Tibial artery (tissue), 4 donors: Measurements from ENCODE around the gene MYH16.
A peak's percentile ranks its signal among the peaks of the same experiment; 100 is the strongest.
"Not testable (repeated sequence)": the region's sequence is repeated elsewhere in the genome, so short reads cannot be mapped to it uniquely, and the experiment has no call there.

Experiments
- DNase-seq, 2 donors: peaks; one replicate each; pipeline ENCODE4 v3.0.0-alpha.2; 2019
- H3K27ac ChIP-seq, 2 donors: fragments of 200-600 bp; sonication (generic) in 1 of 2; 1 replicate in 1 of 2; 2 replicates in 1 of 2; pipeline ENCODE4 v1.5.1; 2018 to 2019; ENCODE audit warnings: mild to moderate bottlenecking in 1 of 2
- H3K27me3 ChIP-seq, 2 donors: fragments of 200-600 bp; sonication (generic) in 1 of 2; one replicate each; pipeline versions ENCODE4 v1.5.1 to v1.6.0; 2016 to 2019
- H3K36me3 ChIP-seq, 3 donors: fragments of 200-600 bp; sonication (generic) in 2 of 3; one replicate each; pipeline ENCODE4 v1.5.1; 2016 to 2019; ENCODE audit warnings: mild to moderate bottlenecking in 2 of 3
- H3K4me1 ChIP-seq, 4 donors: fragments of 200-600 bp; sonication (generic) in 2 of 4; 1 replicate in 3 of 4; 2 replicates in 1 of 4; pipeline ENCODE4 v1.5.1; 2016 to 2019
- H3K4me3 ChIP-seq, 2 donors: fragments of 200-600 bp; sonication (generic) in 1 of 2; 1 replicate in 1 of 2; 2 replicates in 1 of 2; pipeline ENCODE4 v1.5.1; 2018 to 2019; ENCODE audit warnings: mild to moderate bottlenecking in 2 of 2
- H3K9me3 ChIP-seq, 3 donors: fragments of 200-600 bp; sonication (generic) in 1 of 3; one replicate each; pipeline ENCODE4 v1.5.1; 2016 to 2019
- intact Hi-C: fragments of 100-400 bp; cut with DNase I; formaldehyde crosslinking; loops from one replicate; pipeline ENCODE4 v1.15.0; 2023; ENCODE audit warnings: low total_unique reads
- TF ChIP-seq, protein P1 (sequence below), 2 experiments: fragments of 200-600 bp in 1 of 2; fragments of 450-650 bp in 1 of 2; IDR thresholded peaks; one replicate each; pipeline ENCODE4 v1.5.1; 2017 to 2019; ENCODE audit warnings: antibody characterized with exemption in 2 of 2, mild to moderate bottlenecking in 1 of 2, moderate library complexity in 1 of 2

MYH16 gene

DNA sequence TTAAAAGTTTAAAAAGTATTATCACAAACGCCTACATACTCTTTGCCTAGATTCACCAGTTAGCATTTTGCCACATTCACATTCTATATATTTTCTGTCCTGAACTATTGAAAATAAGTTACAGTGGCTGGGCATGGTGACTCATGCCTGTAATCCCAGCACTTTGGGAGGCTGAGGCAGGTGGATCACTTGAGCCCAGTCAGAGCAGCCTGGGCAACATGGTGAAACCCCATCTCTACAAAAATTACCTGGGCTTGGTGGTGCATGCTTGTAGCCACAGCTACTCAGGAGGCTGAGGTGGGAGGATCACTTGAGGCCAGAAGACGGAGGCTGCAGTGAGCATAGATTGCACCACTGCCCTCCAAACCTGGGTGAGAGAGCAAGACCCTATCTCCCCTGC lies 58.4 kb downstream of the MYH16 start:
- H3K4me3 ChIP-seq = no peak overlapping the region
- H3K27me3 ChIP-seq = no peaks in the 10 kb centered on the region
- no peak overlapping the region for H3K27ac ChIP-seq
- H3K4me1 ChIP-seq = peaks cover 0 to 63% (median 32%) of the 10 kb centered on the region in 4 donors
- peaks cover 24 to 31% (median 24%) of the 10 kb centered on the region in 3 donors for H3K36me3 ChIP-seq
- H3K9me3 ChIP-seq = no peaks in the 10 kb centered on the region
- DNase-seq = no peak
- TF ChIP-seq, protein P1, sequence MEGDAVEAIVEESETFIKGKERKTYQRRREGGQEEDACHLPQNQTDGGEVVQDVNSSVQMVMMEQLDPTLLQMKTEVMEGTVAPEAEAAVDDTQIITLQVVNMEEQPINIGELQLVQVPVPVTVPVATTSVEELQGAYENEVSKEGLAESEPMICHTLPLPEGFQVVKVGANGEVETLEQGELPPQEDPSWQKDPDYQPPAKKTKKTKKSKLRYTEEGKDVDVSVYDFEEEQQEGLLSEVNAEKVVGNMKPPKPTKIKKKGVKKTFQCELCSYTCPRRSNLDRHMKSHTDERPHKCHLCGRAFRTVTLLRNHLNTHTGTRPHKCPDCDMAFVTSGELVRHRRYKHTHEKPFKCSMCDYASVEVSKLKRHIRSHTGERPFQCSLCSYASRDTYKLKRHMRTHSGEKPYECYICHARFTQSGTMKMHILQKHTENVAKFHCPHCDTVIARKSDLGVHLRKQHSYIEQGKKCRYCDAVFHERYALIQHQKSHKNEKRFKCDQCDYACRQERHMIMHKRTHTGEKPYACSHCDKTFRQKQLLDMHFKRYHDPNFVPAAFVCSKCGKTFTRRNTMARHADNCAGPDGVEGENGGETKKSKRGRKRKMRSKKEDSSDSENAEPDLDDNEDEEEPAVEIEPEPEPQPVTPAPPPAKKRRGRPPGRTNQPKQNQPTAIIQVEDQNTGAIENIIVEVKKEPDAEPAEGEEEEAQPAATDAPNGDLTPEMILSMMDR (IDR thresholded peaks at IDR 0.05) = no peak
- intact Hi-C loops = no loop called here

DNA sequence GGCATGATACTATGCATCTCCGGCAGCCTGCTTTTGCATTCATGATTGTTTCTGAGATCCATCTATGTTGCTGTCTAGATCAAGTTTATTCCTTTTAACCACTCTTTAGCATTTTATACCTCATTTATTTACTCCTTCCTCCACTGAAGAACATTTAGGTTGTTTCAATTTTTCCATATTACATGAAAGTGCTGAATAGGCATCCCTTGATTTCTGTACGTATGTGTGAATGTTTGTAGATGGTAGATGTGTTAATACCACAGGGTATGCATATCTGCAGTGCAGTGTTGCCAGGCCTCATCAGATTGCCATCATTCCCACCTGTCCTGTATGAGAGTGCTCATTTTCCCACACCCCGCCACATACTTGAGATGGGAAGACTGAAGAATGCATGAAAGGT lies 67.0 kb downstream of the MYH16 start:
- Histone ChIP-seq H3K4me1 (peaks cover 0 to 52% (median 16%) of the 10 kb centered on the region in 4 donors), H3K27ac (peak overlapping the region; percentile 80 to 87), H3K27me3 (no peaks in the 10 kb centered on the region), H3K36me3 (peaks cover 57 to 82% (median 65%) of the 10 kb centered on the region in 3 donors), H3K4me3 (no peak overlapping the region), H3K9me3 (no peaks in the 10 kb centered on the region)
- TF ChIP-seq, protein P1 (IDR thresholded peaks at IDR 0.05) = no peak
- intact Hi-C loops = no loop called here
- DNase-seq = no peak

DNA sequence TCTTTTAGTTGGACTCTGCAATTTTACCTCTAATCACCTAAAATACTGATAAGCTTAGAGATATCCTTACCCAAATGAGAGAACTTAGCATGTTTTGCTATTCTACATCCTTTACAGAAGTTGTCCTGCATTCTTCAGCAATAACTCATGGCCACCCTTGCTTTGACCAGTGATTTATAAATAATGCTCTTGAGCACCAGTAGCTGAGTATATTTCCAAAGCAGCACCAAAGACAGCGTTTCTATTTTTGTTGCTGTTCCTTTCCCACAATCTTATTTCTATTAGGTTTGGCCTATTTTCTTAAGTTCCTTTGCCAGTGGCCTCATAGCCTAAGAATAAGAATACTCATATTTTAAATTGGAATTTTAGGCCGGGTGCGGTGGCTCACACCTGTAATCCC lies 68.0 kb downstream of the MYH16 start:
- no peak for DNase-seq
- Histone ChIP-seq H3K27ac (peak overlapping the region; percentile 80 to 87), H3K4me3 (no peak overlapping the region), H3K36me3 (peaks cover 46 to 81% (median 63%) of the 10 kb centered on the region in 3 donors), H3K4me1 (peaks cover 0 to 61% (median 20%) of the 10 kb centered on the region in 4 donors), H3K9me3 (no peaks in the 10 kb centered on the region), H3K27me3 (no peaks in the 10 kb centered on the region)
- TF ChIP-seq, protein P1 (IDR thresholded peaks at IDR 0.05) = no peak
- intact Hi-C loops = no loop called here

GRCh38 chr7:99344061-99344647 lies 71.5 kb downstream of the MYH16 start:
- DNase-seq = no peak
- Histone ChIP-seq H3K36me3 (peaks cover 33 to 83% (median 64%) of the 10 kb centered on the region in 3 donors), H3K27ac (peak overlapping the region in 1 of 2 donors; percentile 87), H3K27me3 (no peaks in the 10 kb centered on the region), H3K9me3 (no peaks in the 10 kb centered on the region), H3K4me1 (peaks cover 0 to 65% (median 21%) of the 10 kb centered on the region in 4 donors), H3K4me3 (no peak overlapping the region)
- TF ChIP-seq, protein P1 (IDR thresholded peaks at IDR 0.05) = no peak
- intact Hi-C loops = no loop called here

DNA sequence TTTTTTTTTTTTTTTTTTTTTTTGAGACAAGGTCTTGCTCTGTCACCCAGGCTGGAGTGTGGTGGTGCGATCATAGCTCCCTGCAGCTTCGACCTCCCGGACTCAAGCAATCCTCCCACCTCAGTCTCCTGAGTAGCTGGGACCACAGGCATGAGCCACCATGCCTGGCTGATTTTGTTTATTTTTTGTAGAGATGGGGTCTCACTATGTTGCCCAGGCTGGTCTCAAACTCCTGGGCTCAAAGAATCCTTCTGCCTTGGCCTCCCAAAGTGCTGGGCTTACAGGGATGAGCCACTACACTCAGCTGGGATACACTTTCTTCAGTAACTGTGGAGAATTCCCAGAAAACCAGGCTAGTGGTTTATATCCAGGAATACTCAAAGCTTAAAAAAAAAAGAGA lies 78.0 kb downstream of the MYH16 start:
- H3K9me3 ChIP-seq, intact Hi-C loops, H3K4me1 ChIP-seq, H3K27ac ChIP-seq, H3K4me3 ChIP-seq, H3K27me3 ChIP-seq, DNase-seq: not testable (repeated sequence)
- H3K36me3 ChIP-seq = peaks cover 79 to 97% (median 87%) of the 10 kb centered on the region in 3 donors

- TF ChIP-seq, protein P1 (IDR thresholded peaks at IDR 0.05) = no peak
- H3K27ac ChIP-seq = no peak overlapping the region
- H3K4me1 ChIP-seq = no peaks in the 10 kb centered on the region
- H3K27me3 ChIP-seq = no peaks in the 10 kb centered on the region
- H3K4me3 ChIP-seq = no peak overlapping the region
- H3K36me3 ChIP-seq = peaks cover 84 to 98% (median 87%) of the 10 kb centered on the region in 3 donors
- intact Hi-C loops = no loop called here
- no peak for DNase-seq
- H3K9me3 ChIP-seq = no peaks in the 10 kb centered on the region
Observed at GRCh38 chr7:99352247-99352646, 79.6 kb downstream of the MYH16 start.
